ENCODE measurements around the gene ATP2B2. TPM values are rescaled to one million over a fixed set of nuclear protein-coding genes. Genes with fewer than 3 reads are reported as not detected.

ATP2B2 gene
- total RNA-seq, 4 donors from 2014 or later: 0.42 to 2.0 (median 1.1) TPM

DNA sequence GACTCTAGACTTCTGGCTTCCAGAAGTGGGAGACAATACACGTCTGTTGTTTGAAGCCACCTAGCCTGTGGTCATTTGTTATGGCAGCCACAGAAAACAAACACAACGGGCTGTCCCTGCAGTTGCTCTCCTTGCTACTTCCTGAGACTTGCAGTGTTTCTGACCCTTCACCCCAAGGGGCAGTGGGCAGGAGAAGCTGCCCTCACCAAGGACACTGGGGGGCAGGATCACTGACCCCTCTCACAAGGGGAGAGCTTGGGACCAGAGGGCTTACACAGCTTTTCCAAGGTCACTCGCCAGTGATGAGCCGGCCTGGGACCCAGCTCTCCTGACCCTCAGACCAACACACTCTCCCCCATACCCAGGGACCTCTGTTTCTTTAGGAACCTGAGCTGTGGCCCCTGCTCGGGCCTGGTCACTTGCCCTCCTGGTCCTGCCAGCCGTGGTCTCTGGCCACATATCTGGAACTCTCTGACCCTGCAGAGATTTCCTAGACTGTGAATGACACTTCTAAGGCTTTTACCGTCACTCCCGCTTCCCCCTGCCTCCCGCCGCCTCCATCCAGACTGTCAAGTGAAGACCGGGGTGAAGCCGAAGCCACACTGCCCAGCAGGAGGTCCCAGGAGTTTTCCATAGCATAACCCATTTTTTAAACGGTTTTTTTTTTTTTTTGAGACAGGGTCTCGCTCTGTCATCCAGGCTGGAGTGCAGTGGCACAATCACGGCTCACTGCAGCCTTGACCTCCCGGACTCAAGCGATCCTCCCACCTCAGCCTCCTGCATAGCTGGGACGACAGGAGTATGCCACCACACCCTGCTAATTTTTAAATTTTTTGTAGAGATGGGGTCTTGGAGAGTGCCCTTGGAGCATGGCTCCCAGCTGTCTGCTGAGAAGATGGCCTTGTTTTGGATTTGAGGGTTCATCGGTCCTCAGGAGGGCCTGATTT, 4.4 kb downstream of the ATP2B2 start:
- Histone ChIP-seq H3K27me3 (peaks cover 0 to 29% of the 10 kb centered on the region in 2 donors), H3K9me3 (no peaks in the 10 kb centered on the region), H3K4me1 (peaks cover 0 to 21% (median 5%) of the 10 kb centered on the region in 4 donors), H3K36me3 (no peaks in the 10 kb centered on the region), H3K27ac (no peak overlapping the region), H3K4me3 (no peak overlapping the region)
- DNase-seq (ENCODE audit: low spot score in 2 of 2): no peak
- 72 to 77% methylated on average over 19 of the region's 19 CpGs for WGBS, 2 donors
- TF ChIP-seq, protein P1, sequence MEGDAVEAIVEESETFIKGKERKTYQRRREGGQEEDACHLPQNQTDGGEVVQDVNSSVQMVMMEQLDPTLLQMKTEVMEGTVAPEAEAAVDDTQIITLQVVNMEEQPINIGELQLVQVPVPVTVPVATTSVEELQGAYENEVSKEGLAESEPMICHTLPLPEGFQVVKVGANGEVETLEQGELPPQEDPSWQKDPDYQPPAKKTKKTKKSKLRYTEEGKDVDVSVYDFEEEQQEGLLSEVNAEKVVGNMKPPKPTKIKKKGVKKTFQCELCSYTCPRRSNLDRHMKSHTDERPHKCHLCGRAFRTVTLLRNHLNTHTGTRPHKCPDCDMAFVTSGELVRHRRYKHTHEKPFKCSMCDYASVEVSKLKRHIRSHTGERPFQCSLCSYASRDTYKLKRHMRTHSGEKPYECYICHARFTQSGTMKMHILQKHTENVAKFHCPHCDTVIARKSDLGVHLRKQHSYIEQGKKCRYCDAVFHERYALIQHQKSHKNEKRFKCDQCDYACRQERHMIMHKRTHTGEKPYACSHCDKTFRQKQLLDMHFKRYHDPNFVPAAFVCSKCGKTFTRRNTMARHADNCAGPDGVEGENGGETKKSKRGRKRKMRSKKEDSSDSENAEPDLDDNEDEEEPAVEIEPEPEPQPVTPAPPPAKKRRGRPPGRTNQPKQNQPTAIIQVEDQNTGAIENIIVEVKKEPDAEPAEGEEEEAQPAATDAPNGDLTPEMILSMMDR (IDR thresholded peaks at IDR 0.05): no peak
- TF ChIP-seq EP300 (IDR thresholded peaks at IDR 0.05) (no peak), POLR2A (IDR thresholded peaks at IDR 0.05) (no peak)

DNA sequence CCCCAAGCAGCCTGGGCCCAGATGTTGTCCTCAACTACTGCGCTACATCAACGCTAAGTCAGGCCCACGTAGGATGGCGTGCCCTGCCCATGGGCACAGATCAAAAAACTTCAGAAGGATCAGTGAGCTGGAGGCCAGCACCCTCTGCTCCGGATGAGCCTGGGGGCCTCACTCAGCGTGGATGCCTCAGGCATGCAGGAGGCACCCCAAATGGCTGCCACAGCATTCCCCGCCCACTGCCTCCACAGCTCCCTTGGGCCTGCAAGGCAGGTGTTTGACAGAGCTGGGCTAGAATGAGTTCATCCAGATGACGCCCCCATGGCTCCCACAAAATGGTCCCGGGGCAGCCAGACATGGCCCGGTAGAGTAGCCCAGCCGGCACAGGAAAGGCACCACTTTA, 7.1 kb downstream of the ATP2B2 start:
- H3K9me3 ChIP-seq: no peaks in the 10 kb centered on the region
- H3K4me3 ChIP-seq: no peak overlapping the region
- H3K27ac ChIP-seq: peak overlapping the region in 1 of 4 donors; percentile 74
- WGBS, 2 donors: 86 to 98% methylated on average over 6 to 8 of the region's 11 CpGs
- DNase-seq (ENCODE audit: low spot score in 2 of 2): no peak
- TF ChIP-seq, protein P1 (IDR thresholded peaks at IDR 0.05): no peak
- TF ChIP-seq EP300 (IDR thresholded peaks at IDR 0.05): no peak
- H3K36me3 ChIP-seq: no peaks in the 10 kb centered on the region
- H3K27me3 ChIP-seq: peaks cover 0 to 2% of the 10 kb centered on the region in 2 donors
- H3K4me1 ChIP-seq: peaks cover 0 to 4% (median 0%) of the 10 kb centered on the region in 4 donors

DNA sequence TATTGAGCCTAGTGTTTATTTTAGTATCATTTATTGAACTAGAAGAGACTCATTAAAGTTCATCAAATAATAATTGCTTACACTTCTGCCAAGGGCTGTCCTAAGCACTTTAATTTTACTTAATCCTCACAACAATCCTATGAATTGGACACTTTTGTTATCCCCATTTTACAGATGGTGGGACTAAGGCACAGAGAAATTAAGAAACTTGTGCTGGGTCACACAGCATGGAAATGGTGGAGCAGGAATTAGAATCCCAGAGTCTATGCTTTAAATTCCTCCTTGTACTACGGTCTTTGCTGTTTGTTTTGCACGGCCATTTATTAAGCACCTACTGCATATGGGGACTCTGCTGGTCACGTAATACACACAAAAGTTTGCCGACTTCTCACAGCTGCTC, 7.9 kb downstream of the ATP2B2 start:
- no peaks in the 10 kb centered on the region for H3K36me3 ChIP-seq
- TF ChIP-seq POLR2A (IDR thresholded peaks at IDR 0.05) (no peak), EP300 (IDR thresholded peaks at IDR 0.05) (no peak)
- TF ChIP-seq, protein P1 (IDR thresholded peaks at IDR 0.05): no peak
- H3K9me3 ChIP-seq: no peaks in the 10 kb centered on the region
- H3K27me3 ChIP-seq: no peaks in the 10 kb centered on the region
- no peak overlapping the region for H3K27ac ChIP-seq
- no peak overlapping the region for H3K4me3 ChIP-seq
- 79 to 92% methylated on average over 4 of the region's 4 CpGs for WGBS, 2 donors
- no peak for DNase-seq (ENCODE audit: low spot score in 2 of 2)
- peaks cover 0 to 4% (median 0%) of the 10 kb centered on the region in 4 donors for H3K4me1 ChIP-seq

DNA sequence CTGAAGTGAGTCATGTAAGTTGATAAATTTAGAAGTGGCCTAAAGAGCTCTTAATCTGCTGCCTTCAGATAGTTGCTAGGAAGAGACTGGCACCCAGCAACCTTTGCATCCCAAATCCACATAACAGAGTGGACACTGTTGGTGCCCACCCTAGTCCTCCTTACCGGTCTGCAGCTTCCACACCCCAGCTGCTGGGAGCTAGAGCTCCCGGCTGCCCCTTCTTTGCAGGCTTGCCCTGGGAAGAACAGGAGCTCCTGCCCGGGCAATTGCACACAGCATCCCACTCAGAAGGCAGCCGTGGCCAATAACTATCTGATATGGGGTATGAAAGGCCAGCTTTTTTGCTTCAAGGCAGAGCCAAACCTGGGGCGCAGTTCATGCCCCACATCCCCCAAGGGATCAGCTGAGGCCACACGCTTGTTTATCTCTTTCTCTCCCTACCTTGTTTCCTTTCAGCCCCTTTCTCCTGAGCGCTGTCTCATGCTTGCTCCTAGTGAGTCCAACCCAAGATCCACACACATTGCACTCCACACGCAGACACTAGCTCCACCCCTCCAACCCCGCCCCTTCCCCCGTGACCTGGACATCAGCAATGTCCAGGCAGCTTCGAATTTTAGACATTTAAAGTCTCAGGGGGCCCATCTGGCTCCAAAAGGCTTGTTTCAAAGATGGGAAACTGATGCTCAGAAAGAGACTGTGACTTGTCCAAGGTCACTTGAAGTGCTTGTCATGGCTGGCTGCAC, 9.1 kb downstream of the ATP2B2 start:
- Histone ChIP-seq H3K4me3 (no peak overlapping the region), H3K4me1 (peaks cover 0 to 4% (median 0%) of the 10 kb centered on the region in 4 donors), H3K9me3 (no peaks in the 10 kb centered on the region), H3K27me3 (no peaks in the 10 kb centered on the region), H3K36me3 (no peaks in the 10 kb centered on the region), H3K27ac (no peak overlapping the region)
- no peak for DNase-seq (ENCODE audit: low spot score in 2 of 2)
- 59 to 61% methylated on average over 11 of the region's 11 CpGs for WGBS, 2 donors
- TF ChIP-seq, protein P1 (IDR thresholded peaks at IDR 0.05): no peak
- no peak for TF ChIP-seq POLR2A (IDR thresholded peaks at IDR 0.05)
- TF ChIP-seq EP300 (IDR thresholded peaks at IDR 0.05): no peak

All from tibial nerve (tissue), 4 donors.